HG02885 (cell line): ENCODE measurements around the gene STXBP4.

Experiments
- ATAC-seq: cut with Tn5 transposase; IDR thresholded peaks from one replicate; pipeline ENCODE4 v1.9.1; 2021; ENCODE audit warnings: mild to moderate bottlenecking; ENCODE audit not compliant: unreplicated experiment, poor library complexity

The STXBP4 gene

GRCh38 chr17:55110521-55110920, 142.0 kb downstream of the STXBP4 start:
- ATAC-seq, result no peak

DNA sequence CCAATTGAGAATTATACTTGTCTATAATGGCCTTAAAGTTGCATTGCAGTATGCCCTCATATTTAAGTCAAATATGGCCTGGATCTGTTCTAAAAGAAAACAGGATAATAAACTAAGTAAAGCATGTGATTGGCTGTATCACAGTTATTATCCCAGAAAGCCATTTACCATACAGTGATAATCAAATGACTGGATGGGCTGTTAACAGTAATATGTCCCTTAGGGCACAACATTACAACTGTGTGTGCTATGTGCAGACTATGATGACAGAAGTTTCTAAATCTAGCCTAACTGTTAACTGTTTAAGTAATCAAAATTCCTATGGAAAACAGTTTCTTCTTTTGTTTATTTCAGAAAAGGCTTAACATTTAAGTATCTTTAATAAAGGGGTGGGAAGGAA, 145.7 kb downstream of the STXBP4 start:
- ATAC-seq, result no peak

GRCh38 chr17:55116440-55116914, 147.9 kb downstream of the STXBP4 start:
- no peak for ATAC-seq

- no peak for ATAC-seq
Measured at GRCh38 chr17:55117164-55117563, 148.6 kb downstream of the STXBP4 start.

GRCh38 chr17:55120651-55121050, 152.1 kb downstream of the STXBP4 start:
- ATAC-seq, result no peak

DNA sequence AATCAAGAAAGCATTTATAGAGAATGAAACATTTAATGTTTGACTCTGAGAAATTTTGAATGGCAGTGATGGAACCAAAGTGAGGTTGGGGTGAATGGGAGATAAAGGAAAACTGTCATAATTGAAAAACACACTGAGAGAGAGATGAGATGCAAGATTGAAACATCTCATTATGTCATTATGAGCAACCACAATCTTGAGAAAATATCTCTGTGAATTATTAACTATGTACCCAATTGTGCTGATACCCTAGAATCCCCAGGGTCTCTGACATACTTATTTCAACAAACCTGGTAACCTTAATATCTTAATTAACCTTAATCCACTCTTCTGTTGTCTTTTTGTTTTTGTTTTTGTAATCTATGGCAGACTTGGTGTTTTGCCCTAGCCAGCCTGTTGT, 152.7 kb downstream of the STXBP4 start:
- no peak for ATAC-seq

- ATAC-seq, result no peak
Measured at GRCh38 chr17:55122114-55122513, 153.5 kb downstream of the STXBP4 start.

DNA sequence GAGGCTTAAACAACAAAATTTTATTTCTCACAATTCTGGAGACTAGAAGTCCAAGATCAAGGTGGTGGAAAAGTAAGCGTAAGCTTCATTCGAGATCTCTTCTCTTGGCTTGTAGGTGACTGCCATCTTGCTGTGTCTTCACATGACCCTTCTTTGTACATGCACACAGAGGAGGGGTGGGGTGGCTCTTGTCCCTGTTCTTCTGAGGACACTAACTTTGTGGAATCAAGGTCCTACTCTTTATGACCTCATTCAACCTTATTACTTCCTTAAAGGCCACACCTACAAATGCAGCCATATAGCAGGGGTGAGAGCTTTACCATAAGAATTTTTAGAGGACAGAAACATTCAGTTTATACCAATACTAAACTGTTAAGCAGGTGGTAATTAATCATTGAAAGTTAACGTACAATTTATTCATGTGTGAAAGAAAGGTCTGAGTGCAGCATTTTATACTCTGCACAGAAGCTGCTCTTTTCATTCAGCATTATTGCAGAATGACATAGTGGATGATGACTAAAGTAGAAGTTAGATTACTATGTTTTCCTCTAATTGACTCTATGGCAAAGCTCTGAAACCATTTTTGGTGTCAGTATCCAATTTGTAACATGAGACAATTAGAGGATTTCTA, 156.3 kb downstream of the STXBP4 start:
- ATAC-seq, result no peak

GRCh38 chr17:55133583-55133982, 165.0 kb downstream of the STXBP4 start:
- no peak for ATAC-seq

GRCh38 chr17:55134486-55135157, 166.1 kb downstream of the STXBP4 start:
- ATAC-seq, result no peak

DNA sequence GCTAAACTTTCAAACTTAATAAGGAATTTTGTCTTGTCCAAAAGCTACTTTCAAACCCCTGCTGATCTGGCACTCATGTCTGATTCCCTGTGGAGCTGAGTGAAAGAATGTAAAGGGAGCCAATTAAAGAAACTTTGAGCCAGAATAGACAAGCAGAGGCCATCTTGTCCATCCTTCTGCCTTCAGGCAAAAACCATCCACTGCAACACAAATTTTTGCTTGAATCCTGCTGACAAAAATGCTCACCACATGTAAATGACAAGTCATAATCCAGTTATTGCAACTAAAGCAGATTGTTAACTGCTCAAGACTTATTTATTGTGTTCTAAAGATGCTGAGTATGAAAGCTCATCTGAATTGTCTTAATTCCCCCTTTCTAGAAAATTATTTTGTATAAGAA, 172.2 kb downstream of the STXBP4 start:
- ATAC-seq, result no peak

- no peak for ATAC-seq
Measured at GRCh38 chr17:55144518-55144917, 176.0 kb downstream of the STXBP4 start.

DNA sequence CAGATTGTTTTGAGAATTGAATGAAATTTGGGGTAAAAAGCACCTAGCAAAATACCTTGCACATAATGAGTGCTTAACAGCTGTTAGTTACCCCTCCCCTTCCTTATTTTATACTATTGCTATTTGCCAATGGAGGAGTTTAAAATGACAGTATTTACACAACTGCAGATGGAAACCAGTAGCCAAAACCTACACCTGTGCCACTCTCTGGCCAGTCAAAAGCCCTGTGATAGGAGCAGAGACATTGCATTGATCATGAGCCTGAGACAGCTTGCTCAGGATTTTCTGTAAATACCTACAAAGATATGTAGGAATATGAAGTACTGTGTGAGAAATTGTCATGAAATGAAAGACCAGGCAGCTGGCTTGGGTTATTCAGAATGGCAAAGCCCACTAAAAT, 180.9 kb downstream of the STXBP4 start:
- no peak for ATAC-seq

DNA sequence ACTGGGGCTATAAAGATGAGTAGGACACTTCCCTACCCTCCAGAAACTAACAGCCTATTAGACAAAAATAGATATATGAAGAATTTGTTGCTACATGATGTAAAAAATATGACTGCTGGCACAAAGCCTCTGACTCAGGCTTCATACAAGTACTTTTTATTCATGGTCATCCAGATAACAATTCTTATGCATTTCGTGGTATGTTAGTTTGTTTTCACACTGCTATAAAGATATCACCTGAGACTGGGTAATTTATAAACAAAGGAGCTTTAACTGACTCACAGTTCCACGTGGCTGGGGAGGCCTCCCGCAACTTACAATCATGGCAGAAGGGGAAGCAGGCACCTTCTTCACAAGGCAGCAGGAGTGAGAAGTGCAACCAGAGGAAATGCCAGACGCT, 183.7 kb downstream of the STXBP4 start:
- no peak for ATAC-seq

- ATAC-seq, result no peak
Measured at GRCh38 chr17:55154101-55154500, 185.5 kb downstream of the STXBP4 start.

- no peak for ATAC-seq
Measured at GRCh38 chr17:55155856-55156560, 187.4 kb downstream of the STXBP4 start.

DNA sequence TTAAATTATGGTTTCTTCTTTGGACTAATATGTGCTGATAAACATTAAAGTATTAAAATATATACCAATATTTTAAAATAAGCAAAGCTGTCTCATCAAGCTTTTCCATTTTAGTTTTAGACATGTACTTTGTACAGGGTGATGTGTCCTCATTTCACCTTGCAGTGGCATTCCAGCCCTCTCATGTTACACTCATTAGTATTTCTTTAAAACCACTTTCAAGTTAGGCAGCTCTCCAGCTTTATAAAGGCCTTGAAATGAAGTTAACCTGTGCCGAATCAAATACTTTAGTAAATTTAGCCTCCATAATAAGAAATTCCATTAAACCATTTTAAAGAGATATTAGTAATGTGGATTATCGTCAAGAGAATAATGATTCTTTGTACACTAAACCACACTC, 188.6 kb downstream of the STXBP4 start:
- ATAC-seq, result no peak

GRCh38 chr17:55158439-55158838, 189.9 kb downstream of the STXBP4 start:
- no peak for ATAC-seq

DNA sequence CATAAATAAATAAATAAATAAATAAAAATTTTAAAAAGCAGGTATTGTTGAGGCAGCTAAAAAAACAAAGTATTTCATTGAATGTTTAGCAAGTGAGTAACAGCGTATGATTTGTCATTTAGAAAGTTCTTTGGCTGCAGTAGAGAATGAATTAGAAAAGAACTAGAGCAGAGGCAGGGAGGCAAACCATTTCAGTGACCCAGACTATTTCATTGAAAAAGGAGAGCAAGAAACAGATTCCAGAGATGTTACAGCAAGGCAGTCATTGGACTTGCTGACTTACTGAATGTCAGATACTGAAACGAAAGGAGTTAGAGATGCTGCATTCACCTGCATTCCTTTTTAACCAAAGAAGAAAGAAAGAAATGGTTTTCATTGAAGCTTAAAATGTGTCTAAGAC, 190.7 kb downstream of the STXBP4 start:
- ATAC-seq, result no peak

DNA sequence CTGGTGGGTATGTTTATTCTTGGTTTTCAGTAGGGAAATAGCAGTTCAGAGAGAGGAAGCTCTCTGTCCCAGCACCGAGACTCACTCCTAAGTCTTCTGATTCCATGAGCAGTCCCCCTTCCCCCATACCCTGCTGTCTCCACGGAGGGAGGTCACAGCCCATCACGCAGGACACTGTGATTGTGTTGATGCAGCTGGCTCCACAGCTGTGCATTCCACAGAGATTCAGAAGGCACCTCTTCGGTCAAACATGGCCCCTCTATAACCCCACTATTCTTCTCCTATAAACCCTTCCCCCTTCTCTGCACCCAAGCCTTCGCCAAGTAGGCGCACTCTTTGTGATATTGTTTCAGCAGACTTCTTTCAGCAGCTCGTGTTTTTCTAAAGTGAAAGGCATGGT, 191.9 kb downstream of the STXBP4 start:
- ATAC-seq, result no peak

GRCh38 chr17:55161935-55162555, 193.5 kb downstream of the STXBP4 start:
- ATAC-seq, result no peak
